ENCODE results near the gene MDC1. TPM values are rescaled to one million over a fixed set of nuclear protein-coding genes. Genes with fewer than 3 reads are reported as not detected.

MDC1 gene
- total and polyA plus RNA-seq, 2 of the 13 experiments (the other 11 are each of a cell fraction or from before 2014, with no cell fraction given): 8.4 to 14.0 TPM

- intact Hi-C loops (cut with micrococcal nuclease; ENCODE audit: unreplicated experiment) (no loop called here), in situ Hi-C loops (cut with HindIII; ENCODE audit: extremely low pct_ligation_motif_present, low pct_unique_long_range_greater_than_20kb) (no loop called here)
- CTCF ChIA-PET (ENCODE audit: low intra/inter-chr PET ratio, low total read pairs): no interaction called here
- H3K4me2 ChIP-seq (ENCODE audit: low read depth, low read length): no peak overlapping the region
- no peaks in the 10 kb centered on the region for H3K27me3 ChIP-seq (ENCODE audit: control insufficient read depth in 1 of 2, insufficient read depth in 2 of 2, low read length in 2 of 2)
- no peak overlapping the region for H3K9ac ChIP-seq (ENCODE audit: insufficient read depth, low read depth, low read length)
- FAIRE-seq: no peak
- no peak for TF ChIP-seq NR0B2 (CRISPR knock-in tag; IDR thresholded peaks at IDR 0.05)
- no peak for TF ChIP-seq FOXJ3 (CRISPR knock-in tag; IDR thresholded peaks at IDR 0.05; ENCODE audit: borderline replicate concordance)
- TF ChIP-seq ATF7 (IDR thresholded peaks at IDR 0.05): no peak
- no peak for TF ChIP-seq ATF7 (CRISPR knock-in tag; IDR thresholded peaks at IDR 0.05)
- TF ChIP-seq ZNF766 (CRISPR knock-in tag; IDR thresholded peaks at IDR 0.05; ENCODE audit: borderline replicate concordance): no peak
- no peak for TF ChIP-seq SP1 (IDR thresholded peaks at IDR 0.05)
- no peak for TF ChIP-seq SP1 (CRISPR knock-in tag; IDR thresholded peaks at IDR 0.05)
- TF ChIP-seq SNAPC5 (CRISPR knock-in tag; IDR thresholded peaks at IDR 0.05; ENCODE audit: borderline replicate concordance): no peak
- no peak for TF ChIP-seq ISX (CRISPR knock-in tag; conservative IDR thresholded peaks at IDR 0.05)
- TF ChIP-seq PLSCR1 (CRISPR knock-in tag; IDR thresholded peaks at IDR 0.05; ENCODE audit: borderline replicate concordance): no peak
- 100% methylated on average over 2 of the region's 2 CpGs for WGBS (ENCODE audit: low lambda C conversion rate)
- no peaks in the 10 kb centered on the region for H4K20me1 ChIP-seq (ENCODE audit: insufficient read depth, low read length)
- no peak for ATAC-seq
- no peaks in the 10 kb centered on the region for H3K79me2 ChIP-seq (ENCODE audit: insufficient read depth, low read length)
- peaks cover 7% of the 10 kb centered on the region; the same call in 1 of the 2 replicates for H3K4me1 ChIP-seq (ENCODE audit: insufficient read depth, low read length)
- no peaks in the 10 kb centered on the region for H3K9me3 ChIP-seq (ENCODE audit: low read length)
- no TSS peak for BruUV-seq (replicated peaks)
- H3K36me3 ChIP-seq (replicated peaks in 1 of 2; ENCODE audit: control insufficient read depth in 1 of 2, insufficient read depth in 2 of 2, low read length in 2 of 2): peaks cover 25 to 73% of the 10 kb centered on the region in 2 experiments
- POLR2A ChIA-PET: interaction anchor here (1.1 kb wide), 1 partner anchor 18 kb away, joined by 3 read pairs; the partner anchor contains the start of gene NRM
- DNase-seq (ENCODE audit: low spot score): no peak
- no peak overlapping the region for H3K27ac ChIP-seq (ENCODE audit: extremely low read length, insufficient read depth, low read length)
- H2AFZ ChIP-seq (ENCODE audit: low read length): no peak overlapping the region
- no peak overlapping the region for H3K4me3 ChIP-seq (replicated peaks in 1 of 3; ENCODE audit: insufficient read depth in 1 of 3, low read depth in 2 of 3, low read length in 3 of 3)
Measured at GRCh38 chr6:30709101-30709868, 7.8 kb downstream of the MDC1 start.

Measured in HepG2 (cell line).